Measurements from ENCODE around the gene PPP1R13B. TPM values are rescaled to one million over a fixed set of nuclear protein-coding genes. Genes with fewer than 3 reads are reported as not detected.

PPP1R13B gene
- total RNA-seq, 1 experiment from 2014 or later, result 17.8 TPM

- Histone ChIP-seq H4K20me1 (ENCODE audit: insufficient read depth) (peaks cover 15% of the 10 kb centered on the region; the same call in 1 of the 2 replicates), H3K9me2 (ENCODE audit: insufficient read depth) (no peaks in the 10 kb centered on the region), H3K4me1 (ENCODE audit: control insufficient read depth in 1 of 2, insufficient read depth in 2 of 2, low read length in 2 of 2) (no peaks in the 10 kb centered on the region; a peak in 1 of 4 replicates), H3K36me3 (ENCODE audit: control insufficient read depth in 1 of 2, insufficient read depth in 2 of 2, low read length in 2 of 2) (peaks cover 19 to 30% of the 10 kb centered on the region in 2 experiments; a peak in 3 of 4 replicates), H2AFZ (ENCODE audit: low read depth, low read length, poor library complexity, severe bottlenecking) (no peak overlapping the region), H3K9ac (ENCODE audit: low read length) (no peak overlapping the region), H3K27ac (ENCODE audit: low read depth, low read length) (no peak overlapping the region), H3K79me2 (ENCODE audit: insufficient read depth, low read length) (peaks cover 7% of the 10 kb centered on the region; the same call in 1 of the 2 replicates), H3K4me3 (replicated peaks in 1 of 2; ENCODE audit: low read depth in 1 of 2, low read length in 2 of 2) (no peak overlapping the region), H3K27me3 (ENCODE audit: insufficient read depth, low read length) (no peaks in the 10 kb centered on the region), H3K9me3 (ENCODE audit: control insufficient read depth in 1 of 2, insufficient read depth in 1 of 2, low read depth in 1 of 2, low read length in 2 of 2) (no peaks in the 10 kb centered on the region), H3K4me2 (ENCODE audit: low read length) (no peak overlapping the region)
- no TSS peak for BruUV-seq (replicated peaks)
- CTCF ChIA-PET, result no interaction called here
- TF ChIP-seq JUND (IDR thresholded peaks at IDR 0.05) (no peak), YY1 (IDR thresholded peaks at IDR 0.05; ENCODE audit: extremely low read depth, insufficient replicate concordance, low read depth, low read length) (no peak), TCF7L2 (IDR thresholded peaks at IDR 0.05; ENCODE audit: borderline replicate concordance, extremely low read depth, insufficient read depth, insufficient read length) (no peak), SP1 (IDR thresholded peaks at IDR 0.05; ENCODE audit: low read depth) (no peak), SRF (IDR thresholded peaks at IDR 0.05; ENCODE audit: low read depth) (no peak), SIN3A (IDR thresholded peaks at IDR 0.05; ENCODE audit: low read depth) (no peak), MAX (IDR thresholded peaks at IDR 0.05) (no peak), EGR1 (IDR thresholded peaks at IDR 0.05; ENCODE audit: low read depth) (no peak), POLR2AphosphoS5 (IDR thresholded peaks at IDR 0.05; ENCODE audit: low read depth, low read length) (no peak), ZFX (IDR thresholded peaks at IDR 0.05) (no peak), CEBPB (IDR thresholded peaks at IDR 0.05; ENCODE audit: low read depth) (no peak)
- intact Hi-C loops (cut with micrococcal nuclease), result no loop called here
- DNase-seq (ENCODE audit: low read depth, low spot score) (no peak), ATAC-seq (no peak)
- RAD21 ChIA-PET (ENCODE audit: low non-redundant PET in 1 of 2, low total read pairs in 2 of 2, uncharacterized antibody in 2 of 2, unreplicated experiment in 2 of 2), result no interaction called here
- POLR2A ChIA-PET, result no interaction called here
Observed at GRCh38 chr14:103688906-103689902, 158.2 kb downstream of the PPP1R13B start.
